HepG2 (cell line): Measurements from ENCODE around the gene ANK3.

Experiments used
- CEBPG ChIP-seq: IDR thresholded peaks from 2 replicates; pipeline ENCODE4 v1.6.1; 2016
- EZH2 ChIP-seq: conservative IDR thresholded peaks from 2 replicates; pipeline ENCODE4 v1.6.1; 2012; ENCODE audit warnings: mild to moderate bottlenecking, low read depth, low read length, moderate library complexity
- HMG20B ChIP-seq: conservative IDR thresholded peaks from 2 replicates; pipeline ENCODE4 v1.6.1; 2016; ENCODE audit warnings: missing genetic modification reagents, missing compliant biosample characterization
- TEAD3 ChIP-seq: optimal IDR thresholded peaks from 2 replicates; pipeline ENCODE3; 2016; ENCODE audit warnings: borderline replicate concordance
- TF ChIP-seq, protein P1 (sequence below): sonication (generic); formaldehyde crosslinking; IDR thresholded peaks from 2 replicates; pipeline ENCODE4 v1.5.0; 2020; ENCODE audit warnings: mild to moderate bottlenecking, missing genetic modification reagents, moderate library complexity
- TF ChIP-seq, protein P2 (sequence below): sonication (generic); formaldehyde crosslinking; IDR thresholded peaks from 2 replicates; pipeline ENCODE4 v1.8.1; 2023; ENCODE audit warnings: missing genetic modification reagents, inconsistent platforms, borderline replicate concordance
- TF ChIP-seq, protein P3 (sequence below): sonication (generic); formaldehyde crosslinking; conservative IDR thresholded peaks from 2 replicates; pipeline ENCODE4 v1.4.0; 2020; ENCODE audit warnings: missing genetic modification reagents

DNA sequence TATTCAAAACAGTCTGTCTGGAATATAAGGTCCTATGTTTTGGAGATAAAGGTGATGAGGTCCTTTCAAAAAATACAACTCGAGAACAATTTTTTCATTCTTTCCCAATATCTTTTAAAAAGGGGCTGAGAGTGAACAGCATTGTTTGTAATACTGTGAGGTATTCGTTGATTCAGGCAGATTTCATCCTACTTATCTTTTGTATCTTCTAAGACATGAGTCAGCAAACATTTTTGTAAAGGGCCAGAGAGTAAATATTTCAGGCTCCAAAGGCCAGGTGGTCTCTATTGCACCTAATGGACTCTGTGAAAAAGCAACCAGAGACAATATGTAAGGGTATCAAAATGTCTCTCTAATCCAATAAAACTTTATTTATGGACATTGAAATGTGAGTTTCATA lies 8.1 kb upstream of the ANK3 start:
- TF ChIP-seq HMG20B (CRISPR knock-in tag) (no peak), CEBPG (CRISPR knock-in tag) (no peak), TEAD3 (CRISPR knock-in tag) (no peak), EZH2 (no peak)
- TF ChIP-seq, protein P1, sequence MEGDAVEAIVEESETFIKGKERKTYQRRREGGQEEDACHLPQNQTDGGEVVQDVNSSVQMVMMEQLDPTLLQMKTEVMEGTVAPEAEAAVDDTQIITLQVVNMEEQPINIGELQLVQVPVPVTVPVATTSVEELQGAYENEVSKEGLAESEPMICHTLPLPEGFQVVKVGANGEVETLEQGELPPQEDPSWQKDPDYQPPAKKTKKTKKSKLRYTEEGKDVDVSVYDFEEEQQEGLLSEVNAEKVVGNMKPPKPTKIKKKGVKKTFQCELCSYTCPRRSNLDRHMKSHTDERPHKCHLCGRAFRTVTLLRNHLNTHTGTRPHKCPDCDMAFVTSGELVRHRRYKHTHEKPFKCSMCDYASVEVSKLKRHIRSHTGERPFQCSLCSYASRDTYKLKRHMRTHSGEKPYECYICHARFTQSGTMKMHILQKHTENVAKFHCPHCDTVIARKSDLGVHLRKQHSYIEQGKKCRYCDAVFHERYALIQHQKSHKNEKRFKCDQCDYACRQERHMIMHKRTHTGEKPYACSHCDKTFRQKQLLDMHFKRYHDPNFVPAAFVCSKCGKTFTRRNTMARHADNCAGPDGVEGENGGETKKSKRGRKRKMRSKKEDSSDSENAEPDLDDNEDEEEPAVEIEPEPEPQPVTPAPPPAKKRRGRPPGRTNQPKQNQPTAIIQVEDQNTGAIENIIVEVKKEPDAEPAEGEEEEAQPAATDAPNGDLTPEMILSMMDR (CRISPR knock-in tag) = no peak
- TF ChIP-seq, protein P2, sequence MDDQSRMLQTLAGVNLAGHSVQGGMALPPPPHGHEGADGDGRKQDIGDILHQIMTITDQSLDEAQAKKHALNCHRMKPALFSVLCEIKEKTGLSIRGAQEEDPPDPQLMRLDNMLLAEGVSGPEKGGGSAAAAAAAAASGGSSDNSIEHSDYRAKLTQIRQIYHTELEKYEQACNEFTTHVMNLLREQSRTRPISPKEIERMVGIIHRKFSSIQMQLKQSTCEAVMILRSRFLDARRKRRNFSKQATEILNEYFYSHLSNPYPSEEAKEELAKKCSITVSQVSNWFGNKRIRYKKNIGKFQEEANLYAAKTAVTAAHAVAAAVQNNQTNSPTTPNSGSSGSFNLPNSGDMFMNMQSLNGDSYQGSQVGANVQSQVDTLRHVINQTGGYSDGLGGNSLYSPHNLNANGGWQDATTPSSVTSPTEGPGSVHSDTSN = no peak
- TF ChIP-seq, protein P3, sequence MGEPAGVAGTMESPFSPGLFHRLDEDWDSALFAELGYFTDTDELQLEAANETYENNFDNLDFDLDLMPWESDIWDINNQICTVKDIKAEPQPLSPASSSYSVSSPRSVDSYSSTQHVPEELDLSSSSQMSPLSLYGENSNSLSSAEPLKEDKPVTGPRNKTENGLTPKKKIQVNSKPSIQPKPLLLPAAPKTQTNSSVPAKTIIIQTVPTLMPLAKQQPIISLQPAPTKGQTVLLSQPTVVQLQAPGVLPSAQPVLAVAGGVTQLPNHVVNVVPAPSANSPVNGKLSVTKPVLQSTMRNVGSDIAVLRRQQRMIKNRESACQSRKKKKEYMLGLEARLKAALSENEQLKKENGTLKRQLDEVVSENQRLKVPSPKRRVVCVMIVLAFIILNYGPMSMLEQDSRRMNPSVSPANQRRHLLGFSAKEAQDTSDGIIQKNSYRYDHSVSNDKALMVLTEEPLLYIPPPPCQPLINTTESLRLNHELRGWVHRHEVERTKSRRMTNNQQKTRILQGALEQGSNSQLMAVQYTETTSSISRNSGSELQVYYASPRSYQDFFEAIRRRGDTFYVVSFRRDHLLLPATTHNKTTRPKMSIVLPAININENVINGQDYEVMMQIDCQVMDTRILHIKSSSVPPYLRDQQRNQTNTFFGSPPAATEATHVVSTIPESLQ (CRISPR knock-in tag) = no peak
